Measurements from ENCODE around the gene CD4.
"Not testable (repeated sequence)": the region's sequence is repeated elsewhere in the genome, so short reads cannot be mapped to it uniquely, and the experiment has no call there.

The CD4 gene

GRCh38 chr12:6788972-6789924 lies at the start of gene CD4:
TSS of gene CD4 (plus strand) at chr12:6789528. CDS start at chr12:6800139, 10,611 bp downstream.
- no peak for DNase-seq (ENCODE audit: low spot score)

DNA sequence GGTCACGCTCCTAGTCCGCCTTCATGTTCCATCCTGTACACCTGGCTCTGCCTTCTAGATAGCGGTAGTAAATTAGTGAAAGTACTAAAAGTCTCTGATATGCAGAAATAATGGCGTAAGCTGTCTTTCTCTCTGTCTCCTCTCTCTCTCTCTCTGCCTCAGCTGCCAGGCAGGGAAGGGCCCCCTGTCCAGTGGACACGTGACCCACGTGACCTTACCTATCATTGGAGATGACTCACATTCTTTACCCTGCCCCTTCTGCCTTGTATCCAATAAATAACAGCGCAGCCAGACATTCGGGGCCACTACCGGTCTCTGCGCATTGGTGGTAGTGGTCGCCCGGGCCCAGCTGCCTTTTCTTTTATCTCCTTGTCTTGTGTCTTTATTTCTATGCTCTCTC lies 47.2 kb upstream of the CD4 start:
- not testable (repeated sequence) for DNase-seq (ENCODE audit: low spot score)

GRCh38 chr12:6742834-6743233 lies 46.5 kb upstream of the CD4 start:
- no peak for DNase-seq (ENCODE audit: low spot score)

DNA sequence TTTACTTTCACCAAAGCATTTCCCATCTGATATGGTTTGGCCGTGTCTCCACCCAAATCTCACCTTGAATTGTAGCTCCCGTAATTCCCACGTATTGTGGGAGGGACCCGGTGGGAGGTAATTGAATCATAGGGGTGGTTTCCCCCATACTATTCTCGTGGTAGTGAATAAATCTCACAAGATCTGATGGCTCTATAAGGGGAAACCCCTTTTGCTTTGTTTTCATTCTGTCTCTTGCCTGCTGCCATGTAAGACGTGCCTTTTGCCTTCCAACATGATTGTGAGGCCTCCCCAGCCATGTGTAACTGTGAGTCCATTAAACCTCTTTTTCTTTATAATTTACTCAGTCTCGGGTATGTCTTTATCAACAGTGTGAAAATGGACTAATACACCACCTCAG lies 46.0 kb upstream of the CD4 start:
- DNase-seq (ENCODE audit: low spot score) = not testable (repeated sequence)

GRCh38 chr12:6745741-6746525 lies 43.4 kb upstream of the CD4 start:
- DNase-seq (ENCODE audit: low spot score) = no peak

DNA sequence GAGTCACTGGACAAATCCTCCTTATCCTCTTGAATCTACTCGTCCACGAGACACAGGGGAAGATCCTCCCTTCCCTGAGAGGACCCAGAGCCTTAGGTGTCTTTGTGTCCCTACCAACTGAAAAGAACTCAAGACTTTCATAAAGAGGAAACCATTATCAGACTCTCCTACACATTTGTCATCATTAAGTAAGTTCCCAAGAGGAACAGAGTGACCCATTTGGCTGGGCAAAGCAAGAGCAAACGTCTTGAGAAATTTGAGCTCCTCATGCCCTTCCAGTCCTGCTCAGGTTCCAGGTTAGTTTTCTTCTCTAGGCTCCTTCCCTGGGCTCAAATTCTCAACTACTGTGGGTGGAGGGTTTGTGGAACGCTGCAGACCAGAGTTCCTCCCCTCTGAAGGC lies 42.1 kb upstream of the CD4 start:
- no peak for DNase-seq (ENCODE audit: low spot score)

DNA sequence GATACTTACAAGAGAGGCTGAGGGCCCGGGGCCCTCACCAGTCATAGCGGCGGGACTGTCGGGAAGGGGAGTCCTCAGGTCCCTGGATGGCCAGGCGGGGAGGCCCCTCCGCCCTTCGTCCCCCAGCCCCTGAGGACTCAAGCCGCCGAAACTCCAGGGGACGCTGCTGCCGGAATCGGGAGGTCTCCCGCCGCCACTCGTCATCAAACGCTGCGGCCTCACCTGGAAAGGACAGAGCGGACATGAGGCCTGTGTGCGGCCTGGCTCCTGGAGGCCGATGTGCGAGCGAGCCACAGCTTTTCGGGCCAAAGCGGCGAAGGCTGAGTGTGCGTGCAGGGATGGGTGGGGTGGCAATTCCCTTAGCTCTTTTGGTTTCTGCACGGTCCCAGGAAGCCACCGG lies 40.6 kb upstream of the CD4 start:
- no peak for DNase-seq (ENCODE audit: low spot score)

GRCh38 chr12:6750506-6750905 lies 38.8 kb upstream of the CD4 start:
- DNase-seq (ENCODE audit: low spot score) = no peak

DNA sequence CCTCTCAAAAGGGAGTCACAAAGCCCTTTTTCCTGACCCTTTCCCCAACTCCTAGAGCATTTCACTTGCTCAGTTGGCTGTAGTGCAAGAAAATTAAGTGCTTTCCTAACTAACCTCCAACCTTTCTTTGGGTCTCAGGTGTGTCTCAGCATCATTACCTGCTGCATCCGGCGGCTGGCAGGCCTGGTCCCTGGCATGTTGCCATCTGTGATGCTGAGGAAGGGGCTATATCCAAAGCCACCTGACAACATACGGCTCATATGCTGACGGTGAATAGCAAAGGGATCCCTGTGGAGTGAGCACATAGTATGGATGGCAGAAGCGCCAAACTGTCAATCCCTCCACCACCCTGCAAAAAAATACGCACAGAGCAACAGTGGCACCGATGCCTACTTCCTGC lies 37.6 kb upstream of the CD4 start:
- no peak for DNase-seq (ENCODE audit: low spot score)

DNA sequence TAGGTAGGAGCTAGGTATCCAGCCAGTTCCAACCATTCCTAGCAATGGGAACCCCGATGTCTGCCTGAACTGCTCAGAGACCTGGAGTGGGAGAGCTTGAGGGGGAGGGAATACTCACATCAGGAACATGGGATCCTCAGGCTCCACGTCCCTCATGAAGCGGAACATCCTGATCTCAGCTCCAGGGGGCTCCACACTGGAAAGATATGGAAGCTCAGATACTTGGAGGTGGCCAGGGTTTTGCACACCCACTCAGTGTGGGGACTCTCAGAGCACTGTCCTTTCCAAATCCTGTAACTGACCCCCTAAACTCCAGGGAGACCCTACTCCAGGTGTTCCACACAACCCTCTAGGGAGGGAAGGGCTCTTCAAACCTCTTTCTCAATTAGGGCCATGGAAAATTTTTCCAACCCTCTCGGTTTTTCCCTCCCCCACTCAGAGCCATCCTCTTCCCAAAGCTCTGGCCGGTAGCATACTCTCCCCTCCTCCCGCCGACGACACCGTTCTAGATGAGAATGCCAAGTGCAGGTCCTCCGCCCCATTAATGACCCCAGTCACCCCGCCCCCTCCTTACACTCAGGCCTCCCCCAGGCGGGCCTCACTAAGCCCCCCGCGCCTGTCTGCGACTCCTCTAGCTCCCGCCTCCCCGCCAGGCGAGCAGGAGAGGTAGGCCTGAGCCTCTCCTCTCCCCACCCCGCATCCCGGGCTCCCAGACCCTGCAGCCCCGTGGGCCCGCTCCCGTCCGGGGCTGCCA lies 37.0 kb upstream of the CD4 start:
- peak; percentile 68 for DNase-seq (ENCODE audit: low spot score)

- peak; percentile 97 for DNase-seq (ENCODE audit: low spot score)
These were observed 36.2 kb upstream of the CD4 start, which contains the start of gene MLF2 for GRCh38 chr12:6752921-6753771. TSS of gene MLF2 (minus strand) at chr12:6753141. CDS start at chr12:6752334, 807 bp downstream.

GRCh38 chr12:6753772-6754356 lies 35.5 kb upstream of the CD4 start:
- DNase-seq (ENCODE audit: low spot score) = no peak

- no peak for DNase-seq (ENCODE audit: low spot score)
These were observed 34.9 kb upstream of the CD4 start for GRCh38 chr12:6754411-6754810.

DNA sequence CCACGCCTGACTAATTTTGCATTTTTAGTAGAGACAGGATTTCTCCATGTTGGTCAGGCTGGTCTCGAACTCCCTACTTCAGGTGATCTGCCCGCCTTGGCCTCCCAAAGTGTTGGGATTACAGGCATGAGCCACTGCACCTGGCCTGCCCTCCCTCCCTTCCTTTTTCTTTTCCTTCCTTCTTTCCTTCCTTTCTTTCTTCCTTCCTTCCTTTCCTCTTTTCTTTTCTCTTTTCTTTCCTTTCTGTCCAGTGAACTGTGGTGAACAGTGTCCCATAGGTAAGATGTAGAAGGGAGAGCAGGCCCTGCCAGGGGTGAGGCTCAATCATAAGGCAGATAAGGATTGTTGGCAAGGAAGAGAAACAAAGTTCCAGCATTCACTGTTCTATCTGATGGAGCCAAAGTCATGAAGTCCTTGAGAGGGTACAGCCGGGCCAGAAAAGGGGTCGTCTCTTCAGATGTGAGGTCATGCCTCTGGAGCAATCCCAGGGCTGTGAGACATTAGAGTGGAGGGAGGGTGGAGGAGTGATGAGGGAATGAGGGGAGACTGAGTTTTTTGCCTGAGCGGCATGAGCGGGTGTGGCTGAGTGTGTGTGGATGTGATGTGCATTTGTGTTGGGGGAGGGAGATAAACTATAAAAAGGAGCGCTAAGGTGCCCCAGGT lies 32.2 kb upstream of the CD4 start:
- DNase-seq (ENCODE audit: low spot score) = no peak

DNA sequence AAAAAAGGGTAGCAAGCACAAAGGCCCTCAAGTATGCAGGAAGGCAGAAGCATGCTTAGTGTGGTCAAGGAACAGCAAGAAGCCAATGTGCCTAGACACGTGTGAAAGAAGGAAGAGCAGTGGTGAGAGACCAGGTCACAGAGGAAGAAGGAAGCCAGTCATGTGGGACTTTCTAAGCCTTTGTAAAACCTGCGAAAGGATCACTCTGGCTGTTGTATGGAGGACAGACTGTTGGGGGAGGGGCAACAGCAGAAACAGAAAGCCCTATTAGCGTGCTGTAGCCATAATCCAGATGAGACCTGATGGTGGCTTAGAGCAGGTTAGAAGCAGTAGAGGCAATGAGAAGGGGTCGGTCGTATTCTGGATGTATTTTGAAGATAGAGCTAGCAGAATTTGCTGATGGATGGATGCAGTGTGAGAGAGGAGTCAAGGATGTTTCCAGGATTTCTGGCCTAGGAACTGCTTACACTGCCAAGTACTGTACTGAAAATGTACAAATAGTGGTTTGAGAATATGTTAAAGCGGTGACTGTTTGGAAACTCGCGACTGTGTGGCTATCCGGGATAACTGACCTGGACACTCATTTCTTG lies 30.7 kb upstream of the CD4 start:
- DNase-seq (ENCODE audit: low spot score) = no peak

DNA sequence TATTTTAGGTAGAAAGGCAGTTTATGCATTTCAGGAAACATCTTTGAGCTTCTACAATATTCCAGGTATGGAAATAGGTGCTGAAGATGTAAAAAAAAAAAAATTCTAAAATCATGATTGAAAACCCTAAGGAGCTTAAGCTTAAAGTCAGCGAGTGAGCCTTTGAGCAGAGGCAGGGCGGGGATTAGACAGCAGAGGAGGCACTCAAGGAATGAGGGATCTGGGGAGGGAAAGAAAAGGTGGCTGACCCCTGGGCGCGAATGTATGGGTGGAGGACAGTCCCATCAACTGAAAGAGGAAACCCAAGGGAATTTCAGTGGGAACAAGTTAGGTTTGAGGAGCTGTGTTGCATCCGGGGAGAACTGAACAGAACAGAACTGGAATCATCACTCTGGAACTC lies 29.6 kb upstream of the CD4 start:
- no peak for DNase-seq (ENCODE audit: low spot score)

DNA sequence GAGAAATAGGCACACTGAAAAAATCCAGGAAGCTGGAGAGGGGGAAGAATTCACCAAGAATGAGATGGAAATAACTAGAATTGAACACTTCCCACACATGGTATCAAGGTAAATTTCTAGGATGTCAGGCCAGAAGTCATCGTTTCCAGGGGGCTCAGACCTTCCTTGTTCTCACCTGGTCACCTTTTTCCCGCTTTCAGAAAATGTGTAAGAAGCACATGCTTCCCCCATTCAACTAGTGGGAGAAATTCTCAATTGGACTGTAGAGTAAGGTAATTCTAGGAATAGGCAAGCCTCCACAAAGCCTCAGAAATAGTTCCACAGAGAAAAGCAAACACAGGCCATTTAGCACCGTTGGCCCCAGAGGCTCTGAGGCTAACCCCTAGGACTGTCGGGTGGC lies 25.9 kb upstream of the CD4 start:
- no peak for DNase-seq (ENCODE audit: low spot score)

DNA sequence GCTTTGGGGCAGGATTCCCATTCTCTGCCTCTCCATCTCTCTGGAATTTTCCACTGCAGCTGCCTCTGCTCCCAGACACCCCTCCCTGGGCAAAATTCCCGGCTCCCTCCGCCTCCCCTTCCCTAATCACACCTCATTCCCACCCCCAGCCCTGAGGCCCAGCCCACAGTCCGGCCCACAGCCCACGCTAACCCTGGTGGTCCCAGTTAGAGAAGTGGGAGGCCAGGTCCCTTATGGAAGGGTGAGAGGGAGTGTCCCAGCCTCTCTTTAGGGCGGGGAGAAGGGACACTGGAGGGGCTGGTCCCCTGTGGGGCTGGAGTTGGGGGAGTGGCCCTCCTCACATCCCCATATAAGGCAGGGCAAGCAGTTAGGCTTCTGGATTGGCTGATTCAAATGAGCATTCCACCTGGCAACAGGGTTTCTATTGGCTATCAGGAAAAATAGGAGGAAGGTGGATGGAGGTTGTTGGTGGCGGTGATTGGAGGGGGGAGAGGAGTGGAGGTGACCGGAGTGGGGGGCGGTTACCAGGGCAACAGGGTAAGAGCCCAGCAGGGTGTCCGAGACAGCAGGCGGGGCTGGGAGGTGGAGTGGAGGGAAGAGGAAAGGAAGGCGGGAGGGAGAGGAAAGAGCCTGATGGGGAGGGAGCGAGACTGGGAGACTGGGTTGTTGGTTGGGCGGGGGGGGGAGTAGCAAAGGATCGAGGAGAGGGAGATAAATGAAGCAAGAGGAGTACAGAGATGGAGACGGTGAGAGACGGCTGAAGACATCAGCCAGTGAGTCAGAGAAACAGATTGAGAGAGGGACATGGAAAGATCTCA lies 25.1 kb upstream of the CD4 start:
- peak; percentile 95 for DNase-seq (ENCODE audit: low spot score)

- no peak for DNase-seq (ENCODE audit: low spot score)
These were observed 24.2 kb upstream of the CD4 start for GRCh38 chr12:6765048-6765633.

All from putamen (tissue), 1 donor.